Astrocyte of the cerebellum (primary cell): Measurements from ENCODE around the gene BICDL1.

Experiments used
- DNase-seq: peaks from one replicate; pipeline ENCODE4 v3.0.0-alpha.2; 2011; ENCODE audit warnings: low read depth
- H3K4me3 ChIP-seq: 2 replicates; pipeline ENCODE4 v1.5.1; 2011; ENCODE audit warnings: mild to moderate bottlenecking, low read depth, low read length, moderate library complexity
- CTCF ChIP-seq: IDR thresholded peaks from 2 replicates; pipeline ENCODE4 v1.5.1; 2012; ENCODE audit warnings: low read length, low read depth, moderate library complexity, mild to moderate bottlenecking; ENCODE audit errors: missing control alignments
- in situ Hi-C: cut with HindIII; loops from 2 replicates; pipeline ENCODE4 v1.10.0; 2017; ENCODE audit warnings: low sequenced_read_pairs

Gene BICDL1

DNA sequence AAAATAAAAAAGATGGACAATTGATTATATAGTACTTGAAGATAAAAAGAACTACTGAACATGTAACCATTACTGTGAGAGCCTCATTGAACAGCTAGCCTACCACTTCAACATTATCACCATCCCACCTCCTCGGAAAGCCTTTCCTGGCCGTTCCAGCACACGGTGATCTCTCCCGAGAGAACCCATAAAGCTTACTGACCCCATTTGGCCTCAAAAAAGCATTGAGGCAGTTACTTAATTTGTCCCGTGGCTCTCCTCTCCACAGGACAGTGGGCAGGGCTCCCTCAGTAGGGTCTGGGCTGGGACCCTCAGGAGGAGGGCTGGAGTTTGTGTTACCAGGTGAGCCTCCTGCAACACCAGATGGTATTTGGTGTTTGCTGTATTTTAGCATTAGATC is 71.7 kb downstream of the BICDL1 start:
- DNase-seq: no peak
- in situ Hi-C loops: no loop called here
- no peak for TF ChIP-seq CTCF
- H3K4me3 ChIP-seq: no peak overlapping the region

DNA sequence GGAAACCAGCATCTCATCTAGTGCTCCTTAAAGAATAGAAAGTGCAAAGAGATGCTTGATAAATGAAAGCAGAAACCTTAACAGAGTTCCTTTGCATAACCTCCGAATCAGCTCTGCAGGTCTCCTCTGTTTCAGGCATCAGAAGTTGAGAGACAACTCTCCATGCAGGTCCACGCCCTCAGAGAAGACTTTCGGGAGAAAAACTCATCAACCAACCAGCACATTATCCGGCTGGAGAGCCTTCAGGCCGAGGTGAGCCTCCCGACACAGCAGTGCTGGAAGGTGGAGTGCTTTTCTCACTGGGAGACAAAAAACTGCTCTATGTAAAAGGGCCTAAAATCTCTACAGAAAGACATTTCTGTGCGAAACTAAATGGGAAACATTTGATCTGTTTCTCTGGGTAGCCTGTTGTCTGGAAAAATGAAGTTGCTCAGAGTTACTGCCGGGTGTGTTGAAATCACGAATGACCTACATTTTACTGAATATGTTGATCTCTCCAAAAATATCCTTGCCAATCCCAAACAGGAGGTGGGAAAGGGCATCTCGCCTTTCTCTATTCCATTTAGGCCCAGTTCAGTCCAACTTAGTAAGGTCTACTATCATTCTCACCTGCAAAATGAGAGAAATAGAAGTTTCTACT is 72.7 kb downstream of the BICDL1 start:
- DNase-seq: no peak
- H3K4me3 ChIP-seq: no peak overlapping the region
- in situ Hi-C loops: no loop called here
- no peak for TF ChIP-seq CTCF

- in situ Hi-C loops: no loop called here
- TF ChIP-seq CTCF: no peak
- no peak for DNase-seq
- no peak overlapping the region for H3K4me3 ChIP-seq
Measured at GRCh38 chr12:120062976-120063579, 74.0 kb downstream of the BICDL1 start.

GRCh38 chr12:120064054-120064940 is 75.3 kb downstream of the BICDL1 start:
- H3K4me3 ChIP-seq: no peak overlapping the region
- no peak for DNase-seq
- no peak for TF ChIP-seq CTCF
- in situ Hi-C loops: no loop called here

DNA sequence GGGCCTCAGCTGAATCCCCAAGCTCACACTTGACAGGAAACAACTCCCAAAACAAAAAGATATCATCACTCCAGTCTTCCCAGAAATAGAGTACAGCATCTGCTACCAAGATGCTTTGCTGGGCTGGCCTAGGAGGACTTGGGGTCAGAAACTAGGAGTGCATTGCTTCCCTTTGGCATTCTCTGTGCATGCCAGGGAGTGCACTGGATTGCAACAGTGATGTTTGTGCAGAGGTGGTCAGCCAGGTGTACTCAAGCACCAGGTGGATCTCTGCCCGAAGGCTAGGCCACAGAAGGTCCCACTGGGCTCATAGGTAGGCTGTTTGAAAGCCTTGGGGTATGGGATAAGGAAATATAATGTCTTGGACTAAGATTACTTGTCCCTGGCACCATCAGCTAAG is 76.4 kb downstream of the BICDL1 start:
- in situ Hi-C loops: no loop called here
- no peak for DNase-seq
- no peak overlapping the region for H3K4me3 ChIP-seq
- TF ChIP-seq CTCF: no peak

GRCh38 chr12:120066341-120066740 is 77.3 kb downstream of the BICDL1 start:
- no peak for TF ChIP-seq CTCF
- H3K4me3 ChIP-seq: no peak overlapping the region
- in situ Hi-C loops: no loop called here
- no peak for DNase-seq
